ENCODE data around the gene PIGV.

The PIGV gene

DNA sequence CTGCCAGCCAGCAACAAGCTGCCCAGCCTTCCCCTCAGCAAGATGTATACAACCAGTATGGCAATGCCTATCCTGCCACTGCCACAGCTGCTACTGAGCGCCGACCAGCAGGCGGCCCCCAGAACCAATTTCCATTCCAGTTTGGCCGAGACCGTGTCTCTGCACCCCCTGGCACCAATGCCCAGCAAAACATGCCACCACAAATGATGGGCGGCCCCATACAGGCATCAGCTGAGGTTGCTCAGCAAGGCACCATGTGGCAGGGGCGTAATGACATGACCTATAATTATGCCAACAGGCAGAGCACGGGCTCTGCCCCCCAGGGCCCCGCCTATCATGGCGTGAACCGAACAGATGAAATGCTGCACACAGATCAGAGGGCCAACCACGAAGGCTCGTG lies 13.3 kb upstream of the PIGV start:
- DNase-seq, result no peak

GRCh38 chr1:26775666-26776065 lies 12.1 kb upstream of the PIGV start:
- no peak for DNase-seq

DNA sequence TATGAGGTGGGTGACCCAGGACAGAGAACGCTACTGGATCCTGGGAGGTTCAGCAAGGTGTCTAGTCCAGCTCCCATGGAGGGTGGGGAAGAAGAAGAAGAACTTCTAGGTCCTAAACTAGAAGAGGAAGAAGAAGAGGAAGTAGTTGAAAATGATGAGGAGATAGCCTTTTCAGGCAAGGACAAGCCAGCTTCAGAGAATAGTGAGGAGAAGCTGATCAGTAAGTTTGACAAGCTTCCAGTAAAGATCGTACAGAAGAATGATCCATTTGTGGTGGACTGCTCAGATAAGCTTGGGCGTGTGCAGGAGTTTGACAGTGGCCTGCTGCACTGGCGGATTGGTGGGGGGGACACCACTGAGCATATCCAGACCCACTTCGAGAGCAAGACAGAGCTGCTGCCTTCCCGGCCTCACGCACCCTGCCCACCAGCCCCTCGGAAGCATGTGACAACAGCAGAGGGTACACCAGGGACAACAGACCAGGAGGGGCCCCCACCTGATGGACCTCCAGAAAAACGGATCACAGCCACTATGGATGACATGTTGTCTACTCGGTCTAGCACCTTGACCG lies 8.6 kb upstream of the PIGV start:
- DNase-seq, result no peak

GRCh38 chr1:26780344-26780957 lies 7.3 kb upstream of the PIGV start:
- no peak for DNase-seq

GRCh38 chr1:26781206-26781825 lies 6.4 kb upstream of the PIGV start:
- no peak for DNase-seq

GRCh38 chr1:26782521-26783212 lies 5.1 kb upstream of the PIGV start:
- no peak for DNase-seq

- no peak for DNase-seq
Observed at GRCh38 chr1:26783646-26784022, 4.1 kb upstream of the PIGV start.

GRCh38 chr1:26784023-26784871 lies 3.5 kb upstream of the PIGV start:
- DNase-seq, result peak; percentile 10 to 86 (median 73)

DNA sequence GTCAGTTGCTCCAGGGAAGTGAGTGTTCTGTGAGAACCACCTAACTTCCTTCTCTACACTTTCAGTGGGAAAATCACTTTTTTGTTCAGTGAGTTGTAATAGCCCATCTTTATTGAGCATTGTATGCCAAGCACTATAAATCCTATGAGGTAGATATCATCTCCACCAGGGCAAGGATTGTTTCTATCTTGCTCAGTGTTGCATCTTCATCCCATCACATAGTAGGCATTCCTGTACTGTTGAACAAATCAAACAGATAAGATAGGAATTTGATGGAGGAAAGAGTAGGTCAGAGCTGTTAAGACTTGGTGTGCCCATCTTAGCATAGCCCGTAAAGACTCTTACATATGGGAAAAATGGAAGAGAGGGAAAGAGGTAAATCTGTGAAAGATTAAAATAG lies 2.9 kb upstream of the PIGV start:
- no peak for DNase-seq

DNA sequence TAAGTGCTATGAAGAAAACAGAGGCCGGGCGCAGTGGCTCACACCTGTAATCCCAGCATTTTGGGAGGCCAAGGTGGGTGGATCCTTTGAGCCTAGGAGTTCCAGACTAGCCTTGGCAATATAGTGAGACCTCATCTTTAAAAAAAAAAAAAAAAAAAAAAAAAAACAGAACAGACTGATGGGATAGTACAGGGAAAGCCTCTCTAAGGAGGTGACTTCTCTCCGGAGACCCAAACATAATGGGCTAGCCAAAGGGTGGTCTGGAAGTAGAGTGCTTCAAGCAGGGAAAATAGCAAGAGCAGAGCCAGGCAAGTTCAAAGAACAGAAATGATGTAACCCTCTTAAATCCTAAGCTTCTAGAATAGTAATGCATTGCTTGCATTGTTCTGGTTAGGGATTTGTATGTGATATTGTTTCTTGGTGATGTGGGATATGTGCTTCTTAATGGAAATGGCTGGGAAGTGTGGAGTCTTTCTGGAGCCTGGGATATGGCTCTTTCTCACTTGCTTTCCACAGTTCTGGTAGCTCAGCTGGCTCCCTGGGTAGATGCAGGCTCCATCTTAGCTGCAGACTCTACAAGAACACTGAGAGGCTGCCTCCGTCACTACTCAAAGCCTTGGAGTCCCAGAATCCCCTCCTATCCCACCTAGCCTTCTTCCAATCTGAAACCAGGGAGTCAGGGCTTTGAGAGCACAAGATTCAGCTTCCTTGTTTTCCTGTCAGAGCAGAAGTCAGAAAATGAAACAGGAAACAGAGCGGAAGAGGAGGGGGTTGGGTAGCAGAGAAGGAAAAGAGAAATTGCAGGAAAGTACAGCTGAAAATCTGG lies 1.9 kb upstream of the PIGV start:
- no peak for DNase-seq

- DNase-seq, result peak in 1 of 3 experiments; percentile 48
Observed at GRCh38 chr1:26786437-26787380, 1.0 kb upstream of the PIGV start.

- peak in 1 of 3 experiments; percentile 75 for DNase-seq
Observed at GRCh38 chr1:26787381-26787705, 407 bp upstream of the PIGV start.

GRCh38 chr1:26788515-26788785 lies 700 bp downstream of the PIGV start:
- no peak for DNase-seq

GRCh38 chr1:26788836-26789611 lies 1.3 kb downstream of the PIGV start:
- DNase-seq, result peak; percentile 76 to 88 (median 83)

- no peak for DNase-seq
Observed at GRCh38 chr1:26789612-26789865, 1.8 kb downstream of the PIGV start.

- no peak for DNase-seq
Observed at GRCh38 chr1:26789931-26790330, 2.2 kb downstream of the PIGV start.

DNA sequence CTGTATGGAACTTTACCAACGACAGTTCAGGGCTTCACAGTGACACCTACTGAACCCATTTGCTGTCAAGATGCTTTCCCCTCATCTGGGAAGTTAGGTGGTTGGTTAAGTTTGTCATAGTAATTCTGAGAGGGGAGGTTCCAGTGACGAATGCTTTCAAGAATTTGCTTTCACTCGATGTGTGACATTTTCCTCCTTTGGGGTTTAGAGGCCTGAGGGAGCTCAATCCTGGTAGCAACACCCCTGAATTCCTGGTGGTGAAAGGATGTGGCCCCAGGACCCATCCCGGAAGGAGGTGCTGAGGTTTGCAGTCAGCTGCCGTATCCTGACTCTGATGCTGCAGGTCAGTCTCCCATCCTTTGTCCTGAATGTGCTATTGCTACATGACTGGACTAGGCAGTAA lies 2.8 kb downstream of the PIGV start:
- no peak for DNase-seq

GRCh38 chr1:26791148-26791547 lies 3.4 kb downstream of the PIGV start:
- no peak for DNase-seq

DNA sequence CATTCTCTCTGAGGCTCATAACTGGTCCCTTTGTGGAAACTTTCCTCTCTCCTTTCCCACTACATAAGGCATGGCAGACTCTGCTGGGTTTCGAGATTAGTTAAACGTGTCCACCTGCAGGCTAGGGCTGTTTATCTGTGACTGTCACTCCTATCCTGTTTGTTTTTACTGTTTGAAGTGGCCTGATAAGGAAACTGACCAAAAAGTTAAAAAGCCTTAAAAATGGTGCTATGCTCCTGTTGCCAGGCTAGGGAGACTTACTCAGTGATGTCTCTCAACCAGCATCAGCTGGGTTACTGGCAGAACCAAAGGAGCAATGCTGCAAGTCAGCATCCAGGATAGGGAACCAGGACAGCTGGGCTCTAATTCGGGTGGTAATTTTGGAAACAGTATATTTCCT lies 3.9 kb downstream of the PIGV start:
- no peak for DNase-seq

GRCh38 chr1:26792924-26793323 lies 5.2 kb downstream of the PIGV start:
- DNase-seq, result no peak

DNA sequence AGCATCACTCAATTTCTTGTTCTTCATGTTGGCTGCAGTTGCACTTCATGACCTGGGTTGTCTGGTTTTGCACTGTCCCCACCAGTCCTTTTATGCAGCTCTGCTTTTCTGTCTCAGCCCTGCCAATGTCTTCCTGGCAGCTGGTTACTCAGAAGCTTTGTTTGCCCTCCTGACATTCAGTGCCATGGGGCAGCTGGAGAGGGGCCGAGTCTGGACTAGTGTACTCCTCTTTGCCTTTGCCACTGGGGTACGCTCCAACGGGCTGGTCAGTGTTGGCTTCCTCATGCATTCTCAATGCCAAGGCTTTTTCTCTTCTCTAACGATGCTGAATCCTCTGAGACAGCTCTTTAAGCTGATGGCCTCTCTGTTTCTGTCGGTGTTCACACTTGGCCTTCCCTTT lies 6.6 kb downstream of the PIGV start:
- no peak for DNase-seq
